Smooth muscle cell of the brain vasculature (primary cell): ENCODE results near the gene CD2BP2.
"Not testable (repeated sequence)": the region's sequence is repeated elsewhere in the genome, so short reads cannot be mapped to it uniquely, and the experiment has no call there.

Experiments
- DNase-seq: peaks from one replicate; pipeline ENCODE4 v3.0.0-alpha.2; 2012; ENCODE audit warnings: low read depth, low spot score

CD2BP2 gene

GRCh38 chr16:30358990-30359870 is 4.1 kb upstream of the CD2BP2 start:
- no peak for DNase-seq

GRCh38 chr16:30358577-30358936 is 3.4 kb upstream of the CD2BP2 start:
- DNase-seq = no peak

DNA sequence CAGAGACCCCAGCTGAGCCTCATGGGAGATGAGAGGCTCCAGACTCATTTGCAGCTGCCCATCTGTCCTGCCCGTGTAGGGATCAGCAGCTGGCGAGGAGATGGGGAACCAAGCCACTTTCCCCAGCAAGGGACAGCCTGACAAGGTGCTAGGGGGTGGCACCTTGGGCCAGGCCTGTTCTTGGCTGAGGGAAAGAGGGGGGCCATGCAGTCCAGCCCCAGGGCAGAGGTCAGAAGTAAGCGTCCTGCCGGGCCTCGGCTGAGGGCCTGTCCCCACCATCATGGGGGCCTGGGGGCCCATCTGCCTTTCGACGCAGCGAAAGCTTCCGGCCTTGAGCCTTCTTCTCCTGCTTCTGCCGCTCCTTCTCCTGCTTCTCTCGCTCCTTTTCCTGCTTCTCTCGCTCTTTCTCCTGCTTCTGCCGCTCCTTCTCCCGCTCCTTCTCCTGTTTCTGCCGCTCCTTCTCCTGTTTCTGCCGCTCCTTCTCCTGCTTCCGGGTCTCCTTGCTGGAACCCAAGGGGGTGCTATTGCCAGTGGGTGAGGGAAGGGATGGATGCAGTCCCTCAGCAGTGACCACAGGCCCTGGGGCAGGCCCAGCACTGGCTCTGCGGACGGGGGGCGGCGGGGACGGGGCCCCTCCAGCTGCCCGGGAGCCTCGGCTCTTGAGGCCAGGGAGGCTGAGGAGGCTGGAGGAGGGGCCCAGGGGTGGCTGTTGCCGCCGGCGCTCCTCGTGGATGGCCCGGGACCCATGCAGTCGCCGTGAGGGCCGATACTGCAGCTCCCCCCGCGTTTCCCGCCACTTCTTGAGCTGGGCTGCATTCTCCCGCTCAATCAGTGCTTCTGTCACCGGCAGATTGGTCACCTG is 2.8 kb upstream of the CD2BP2 start:
- no peak for DNase-seq

DNA sequence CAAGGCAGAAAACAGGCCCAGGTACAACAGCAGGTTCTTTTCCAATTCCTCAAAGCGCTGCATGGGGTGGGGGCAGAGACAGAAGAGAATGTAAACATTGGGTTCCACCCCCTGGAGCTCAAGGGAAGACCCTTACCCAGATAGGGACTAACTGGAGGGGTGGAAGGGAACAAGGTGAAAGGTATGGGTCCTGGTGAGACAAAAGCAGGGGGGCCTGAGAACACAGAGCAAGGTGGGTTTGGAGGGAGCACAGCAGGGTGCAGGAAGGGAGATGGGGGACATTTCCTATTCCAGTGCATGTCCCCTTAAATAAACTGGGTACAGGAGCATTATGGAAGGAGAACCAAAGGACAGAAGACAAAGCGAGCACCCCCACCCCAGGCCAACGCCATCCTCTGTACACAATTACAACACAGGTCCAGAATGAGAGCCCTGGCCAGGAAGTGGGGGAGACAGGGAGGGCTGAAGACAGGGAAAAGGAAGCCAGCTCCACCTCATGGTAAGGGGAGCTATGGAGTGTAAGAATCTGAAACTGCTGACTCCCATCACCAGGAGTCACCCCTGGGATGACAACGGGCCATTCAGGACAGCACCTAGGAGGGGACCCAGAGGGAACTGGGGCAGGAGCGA is 2.1 kb upstream of the CD2BP2 start:
- no peak for DNase-seq

GRCh38 chr16:30356401-30357084 is 1.4 kb upstream of the CD2BP2 start:
- DNase-seq = no peak

- no peak for DNase-seq
Observed at GRCh38 chr16:30355954-30356308, 823 bp upstream of the CD2BP2 start.

DNA sequence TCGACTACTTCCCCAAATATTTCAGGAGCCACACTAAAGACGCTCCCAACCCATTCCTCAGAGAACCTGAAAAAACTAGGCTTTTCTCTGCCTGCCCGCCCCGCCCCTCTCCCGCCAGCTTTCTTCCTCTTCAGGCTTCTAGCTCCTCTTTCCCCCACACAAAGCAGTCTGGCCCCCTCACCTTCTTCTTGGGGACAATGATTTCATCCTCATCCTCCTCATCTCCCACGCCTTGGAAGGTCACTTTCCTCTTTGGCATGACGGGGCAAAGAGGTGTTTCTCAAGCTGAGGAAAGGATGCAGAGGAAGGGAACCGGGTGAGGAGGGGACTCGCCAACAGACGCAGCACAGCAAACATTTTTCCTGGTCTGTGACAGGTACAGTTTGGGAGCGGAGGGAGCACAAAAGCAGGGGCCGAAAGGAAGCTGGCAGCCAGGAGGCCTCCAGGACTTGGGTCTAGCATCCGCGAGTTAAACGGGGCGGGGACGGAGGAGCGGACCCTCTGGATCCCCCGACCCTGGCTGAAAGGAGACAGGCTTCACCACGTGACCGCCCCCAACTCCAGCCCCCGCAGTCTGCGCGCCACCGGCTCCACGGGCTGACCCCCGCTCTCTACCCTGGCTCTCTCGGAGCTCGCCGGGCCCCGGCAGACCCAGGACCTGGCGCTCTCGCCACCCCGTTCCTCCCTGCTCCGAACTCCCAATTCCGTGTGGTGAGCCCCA is 525 bp downstream of the CD2BP2 start:
- DNase-seq = no peak

DNA sequence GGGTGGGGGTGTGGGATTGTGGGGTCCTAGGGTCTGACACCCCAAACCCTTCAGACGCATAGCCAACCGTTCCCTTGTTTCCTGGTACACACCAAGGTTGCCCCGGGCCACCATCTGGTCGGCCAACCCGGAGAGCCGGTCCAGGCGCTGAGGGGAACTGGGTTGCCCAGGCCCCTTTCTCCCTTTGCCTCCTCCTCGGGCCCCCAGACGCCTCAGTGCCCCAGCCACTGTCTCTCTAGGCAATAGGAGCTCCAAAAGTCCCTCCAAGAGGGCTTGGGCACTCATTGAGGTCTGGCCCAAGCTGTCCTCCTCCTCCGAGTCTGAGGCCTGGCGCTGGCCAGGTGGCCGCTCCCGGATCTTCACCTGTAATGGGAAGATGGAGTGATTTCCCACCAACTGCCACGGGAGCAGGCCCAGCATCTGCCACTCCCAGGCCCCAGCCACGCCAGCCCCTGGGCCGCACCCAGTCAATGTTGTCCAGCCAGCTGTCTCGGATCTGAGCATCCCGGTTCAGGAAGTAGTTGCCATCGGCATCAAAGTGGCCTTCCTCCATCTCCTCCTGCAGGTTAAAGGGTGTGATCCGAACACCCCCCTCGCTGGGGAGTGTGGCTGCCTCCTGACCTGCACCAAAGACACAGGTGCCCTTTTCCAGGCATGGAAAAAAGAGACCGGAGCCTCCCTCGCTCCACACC is 1.5 kb downstream of the CD2BP2 start:
- no peak for DNase-seq

- DNase-seq = no peak
Observed at GRCh38 chr16:30352488-30353401, 2.4 kb downstream of the CD2BP2 start.

DNA sequence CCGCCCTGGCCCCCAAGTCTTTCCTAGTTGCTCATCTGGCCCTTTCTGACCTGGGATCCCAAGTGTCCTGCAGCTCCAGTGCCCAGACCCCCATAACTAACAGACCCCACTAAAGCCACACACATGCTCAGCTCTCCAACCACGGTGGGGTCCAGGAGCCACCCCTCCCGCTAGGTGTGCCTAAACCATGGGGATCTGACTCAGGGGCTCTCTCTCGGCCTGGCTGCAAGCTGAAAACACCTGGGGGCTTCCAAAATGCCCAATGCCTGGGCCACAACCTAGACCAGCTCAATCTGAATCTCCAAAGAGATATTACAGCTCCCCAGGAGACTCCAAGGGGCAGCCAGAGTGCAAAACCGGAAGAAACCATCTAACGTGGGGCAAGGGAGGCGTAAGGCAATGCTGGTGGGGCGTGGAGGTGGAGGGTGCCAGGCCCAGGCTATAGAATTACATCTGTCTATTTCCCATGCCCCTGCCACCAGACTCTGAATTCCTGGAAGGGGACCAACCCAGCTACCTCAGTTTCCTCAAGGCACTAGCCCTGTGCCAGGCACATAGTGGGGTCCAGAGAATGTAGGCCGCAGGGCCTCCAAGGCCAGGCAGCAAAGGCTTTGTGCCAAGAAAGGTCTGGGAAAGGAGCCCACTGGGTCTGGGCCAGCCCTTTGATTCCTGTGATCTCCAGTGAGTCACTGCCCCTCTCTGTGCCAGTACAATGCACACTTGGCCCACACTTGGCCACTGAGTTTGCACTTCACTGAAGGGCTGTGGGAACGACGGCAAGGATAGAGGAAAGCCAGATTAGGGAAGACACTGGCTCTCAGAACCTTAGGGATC is 3.3 kb downstream of the CD2BP2 start:
- DNase-seq = no peak

- no peak for DNase-seq
Observed at GRCh38 chr16:30351001-30351441, 4.1 kb downstream of the CD2BP2 start.

- no peak for DNase-seq
Observed at GRCh38 chr16:30350134-30350871, 4.8 kb downstream of the CD2BP2 start.

DNA sequence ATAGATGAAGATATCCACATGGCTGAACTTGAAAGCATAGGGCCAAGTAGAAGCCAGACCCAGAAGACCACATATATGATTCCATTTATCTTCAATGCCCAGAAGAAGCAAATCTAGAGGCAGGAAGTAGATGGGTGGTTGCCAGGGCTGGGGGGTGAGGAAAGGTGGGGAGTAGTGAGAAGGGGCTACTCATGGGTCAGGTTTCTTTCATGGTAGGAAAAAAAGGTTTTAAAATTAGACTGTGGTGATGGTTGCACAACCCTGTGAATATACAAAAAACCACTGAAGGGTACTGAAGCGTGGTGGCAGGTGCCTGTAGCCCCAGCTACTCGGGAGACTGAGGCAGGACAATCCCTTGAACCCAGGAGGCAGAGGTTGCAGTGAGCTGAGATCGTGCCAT is 5.4 kb downstream of the CD2BP2 start:
- no peak for DNase-seq

GRCh38 chr16:30348929-30349328 is 6.2 kb downstream of the CD2BP2 start:
- DNase-seq = no peak

DNA sequence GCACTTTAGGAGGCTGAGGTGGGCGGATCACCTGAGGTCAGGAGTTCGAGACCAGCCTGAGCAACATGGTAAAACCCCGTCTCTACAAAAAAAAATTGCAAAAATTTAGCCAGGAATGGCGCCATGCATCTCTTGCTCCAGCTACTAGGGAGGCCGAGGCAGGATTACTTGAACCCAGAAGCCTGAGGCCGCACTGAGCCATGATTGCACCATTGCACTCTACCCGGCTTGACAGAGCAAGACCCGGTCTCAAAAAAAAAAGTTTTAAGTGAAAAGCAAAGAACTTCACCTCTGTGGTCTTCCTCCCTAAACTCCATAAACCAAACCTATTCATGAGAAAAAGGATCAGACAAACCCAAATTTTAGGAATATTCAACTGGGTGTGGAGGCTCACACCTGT is 7.0 kb downstream of the CD2BP2 start:
- no peak for DNase-seq

DNA sequence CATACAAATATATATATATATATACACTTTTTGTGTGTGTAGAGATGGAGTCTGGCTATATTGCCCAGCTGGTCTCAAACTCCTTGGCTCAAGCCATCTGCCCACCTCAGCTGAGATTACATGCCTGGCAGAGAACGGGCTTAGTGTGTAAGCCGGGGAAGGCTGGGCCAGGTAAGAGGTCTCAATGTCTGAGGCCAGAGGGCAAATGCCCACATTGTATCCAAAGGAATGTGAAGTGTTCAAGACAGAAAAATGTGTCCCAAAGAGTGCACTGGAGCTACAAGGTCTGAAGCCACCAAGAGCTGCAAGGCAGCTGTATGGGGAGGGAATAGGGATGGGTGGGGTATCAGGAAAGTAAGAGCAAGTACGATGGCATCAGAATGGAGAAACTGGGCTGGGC is 8.8 kb downstream of the CD2BP2 start:
- DNase-seq = no peak

DNA sequence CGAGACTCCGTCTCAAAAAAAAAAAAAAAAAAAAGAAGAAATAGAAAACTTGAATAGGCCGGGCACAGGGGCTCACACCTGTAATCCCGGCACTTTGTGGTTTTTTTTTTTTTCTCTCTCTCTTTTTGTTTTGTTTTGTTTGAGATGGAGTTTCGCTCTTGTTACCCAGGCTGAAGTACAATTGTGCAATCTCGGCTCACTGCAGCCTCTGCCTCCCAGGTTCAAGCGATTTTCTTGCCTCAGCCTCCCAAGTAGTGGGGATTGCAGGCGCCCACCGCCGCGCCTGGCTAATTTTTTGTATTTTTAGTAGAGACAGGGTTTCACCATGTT is 11.7 kb downstream of the CD2BP2 start:
- not testable (repeated sequence) for DNase-seq
